Measurements from ENCODE around the gene SPSB4.

Gene SPSB4

GRCh38 chr3:141076036-141076773 lies 25.1 kb downstream of the SPSB4 start:
- DNase-seq, result no peak

- DNase-seq, result no peak
Observed at GRCh38 chr3:141076797-141077571, 25.8 kb downstream of the SPSB4 start.

- DNase-seq, result no peak
Observed at GRCh38 chr3:141077631-141078030, 26.5 kb downstream of the SPSB4 start.

GRCh38 chr3:141078200-141078599 lies 27.1 kb downstream of the SPSB4 start:
- no peak for DNase-seq

GRCh38 chr3:141080431-141080830 lies 29.3 kb downstream of the SPSB4 start:
- DNase-seq, result no peak

- DNase-seq, result no peak
Observed at GRCh38 chr3:141081141-141081795, 30.1 kb downstream of the SPSB4 start.

GRCh38 chr3:141082064-141082463 lies 30.9 kb downstream of the SPSB4 start:
- DNase-seq, result no peak

- no peak for DNase-seq
Observed at GRCh38 chr3:141083226-141083625, 32.1 kb downstream of the SPSB4 start.

GRCh38 chr3:141083836-141084649 lies 32.9 kb downstream of the SPSB4 start:
- DNase-seq, result no peak

GRCh38 chr3:141085343-141086070 lies 34.4 kb downstream of the SPSB4 start:
- DNase-seq, result no peak

GRCh38 chr3:141086188-141086587 lies 35.0 kb downstream of the SPSB4 start:
- no peak for DNase-seq

- DNase-seq, result no peak
Observed at GRCh38 chr3:141087076-141087777, 36.1 kb downstream of the SPSB4 start.

GRCh38 chr3:141087778-141088130 lies 36.6 kb downstream of the SPSB4 start:
- no peak for DNase-seq

GRCh38 chr3:141089339-141090152 lies 38.4 kb downstream of the SPSB4 start:
- DNase-seq, result no peak

GRCh38 chr3:141091426-141091825 lies 40.3 kb downstream of the SPSB4 start:
- no peak for DNase-seq

GRCh38 chr3:141092663-141093062 lies 41.5 kb downstream of the SPSB4 start:
- no peak for DNase-seq

- DNase-seq, result no peak
Observed at GRCh38 chr3:141093397-141093796, 42.2 kb downstream of the SPSB4 start.

- no peak for DNase-seq
Observed at GRCh38 chr3:141093971-141094684, 43.0 kb downstream of the SPSB4 start.

- no peak for DNase-seq
Observed at GRCh38 chr3:141094790-141095545, 43.8 kb downstream of the SPSB4 start.
